HepG2 (cell line): ENCODE data around the gene HDLBP.

ENCODE experiments used
- ASH2L ChIP-seq: fragments of 300-600, 200-600 bp; sonication (generic); IDR thresholded peaks from 2 replicates; pipeline ENCODE4 v1.7.0; 2017; ENCODE audit warnings: low read depth, mild to moderate bottlenecking, moderate library complexity, mixed read lengths, low read length; ENCODE audit not compliant: insufficient read length
- CC2D1A ChIP-seq: sonication (generic); formaldehyde crosslinking; IDR thresholded peaks from 2 replicates; pipeline ENCODE4 v1.8.1; 2023; ENCODE audit warnings: mild to moderate bottlenecking, missing genetic modification reagents
- KDM5A ChIP-seq: fragments of 200-600 bp; sonication (generic); IDR thresholded peaks from 2 replicates; pipeline ENCODE4 v1.7.0; 2018; ENCODE audit warnings: antibody characterized with exemption, mild to moderate bottlenecking, low read length, borderline replicate concordance
- MTF1 ChIP-seq: sonication (generic); formaldehyde crosslinking; IDR thresholded peaks from 2 replicates; pipeline ENCODE4 v1.5.0; 2020; ENCODE audit warnings: missing genetic modification reagents
- MZF1 ChIP-seq: sonication (generic); formaldehyde crosslinking; IDR thresholded peaks from 2 replicates; pipeline ENCODE4 v1.8.1; 2023; ENCODE audit warnings: mild to moderate bottlenecking, missing genetic modification reagents, borderline replicate concordance
- NR2C2 ChIP-seq: sonication (generic); formaldehyde crosslinking; IDR thresholded peaks from 2 replicates; pipeline ENCODE4 v1.4.0; 2020; ENCODE audit warnings: missing genetic modification reagents, mild to moderate bottlenecking, moderate library complexity, borderline replicate concordance
- NR2F6 ChIP-seq, 2 experiments: IDR thresholded peaks; 2 replicates each; pipeline ENCODE4 v1.6.1; 2016; ENCODE audit warnings: antibody characterized with exemption in 1 of 2, mild to moderate bottlenecking in 1 of 2
- POLR2AphosphoS5 ChIP-seq: IDR thresholded peaks from 2 replicates; pipeline ENCODE4 v1.6.1; 2012; ENCODE audit warnings: low read depth, low read length
- SAP130 ChIP-seq: IDR thresholded peaks from 2 replicates; pipeline ENCODE4 v1.6.1; 2016; ENCODE audit warnings: low read depth
- ZFP1 ChIP-seq: IDR thresholded peaks from 2 replicates; pipeline ENCODE4 v1.6.1; 2016
- TF ChIP-seq, protein P1 (sequence below): sonication (generic); formaldehyde crosslinking; IDR thresholded peaks from 2 replicates; pipeline ENCODE4 v1.5.0; 2020; ENCODE audit warnings: mild to moderate bottlenecking, missing genetic modification reagents, moderate library complexity

DNA sequence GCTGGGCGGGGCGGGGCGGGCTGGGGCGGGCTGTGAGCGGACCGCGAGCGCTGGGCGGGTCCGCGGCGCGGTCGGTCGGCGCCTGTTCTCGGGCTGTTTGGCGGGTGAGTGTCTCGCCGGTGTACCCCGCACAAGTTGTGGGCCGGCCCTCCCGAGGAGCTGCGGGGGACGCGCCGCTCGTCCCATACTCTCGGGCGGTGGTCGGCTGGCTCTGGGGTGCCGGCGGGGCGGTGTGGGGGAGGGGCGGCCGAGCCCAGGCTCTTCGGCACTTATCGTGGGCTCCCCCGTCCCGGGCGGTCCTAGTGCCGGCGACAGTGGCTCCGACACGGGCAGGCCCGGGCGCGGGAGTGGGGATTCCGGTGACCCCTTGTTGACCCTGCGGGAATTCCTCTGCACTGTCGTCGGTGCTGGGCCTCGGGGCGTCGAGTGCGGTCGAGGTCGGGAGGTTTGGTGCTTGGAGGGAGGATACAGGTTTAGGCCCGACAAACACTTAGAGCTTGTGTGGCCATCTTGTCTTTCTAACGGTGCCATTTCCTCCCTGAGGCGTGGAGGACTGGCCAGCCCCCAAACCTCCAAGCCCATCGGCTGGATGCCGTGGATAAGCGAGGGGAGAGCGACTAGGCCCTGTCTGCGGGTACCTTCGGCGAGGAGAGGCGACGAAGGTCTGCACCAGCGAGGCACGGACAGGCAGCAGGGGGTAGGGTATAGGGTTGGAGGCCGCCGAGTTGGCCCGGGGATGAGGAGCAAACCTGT lies 583 bp upstream of the HDLBP start, which contains the start of gene SEPTIN2:
- peak; percentile 48; the same call in 1 of the 2 replicates for TF ChIP-seq NR2F6 (IDR thresholded peaks at IDR 0.05)
- TF ChIP-seq NR2F6 (CRISPR knock-in tag; IDR thresholded peaks at IDR 0.05) = peak; percentile 59
- peak; percentile 69; the same call in 1 of the 2 replicates for TF ChIP-seq MZF1
- TF ChIP-seq ZFP1 = no peak
- TF ChIP-seq SAP130 (CRISPR knock-in tag) = peak; percentile 72
- peak; percentile 39 for TF ChIP-seq NR2C2 (CRISPR knock-in tag)
- peak; percentile 41; the same call in 1 of the 2 replicates for TF ChIP-seq MTF1
- TF ChIP-seq POLR2AphosphoS5 = no peak; the same call in 1 of the 2 replicates
- TF ChIP-seq KDM5A = no peak
- TF ChIP-seq CC2D1A (CRISPR knock-in tag) = peak; percentile 89
- TF ChIP-seq, protein P1, sequence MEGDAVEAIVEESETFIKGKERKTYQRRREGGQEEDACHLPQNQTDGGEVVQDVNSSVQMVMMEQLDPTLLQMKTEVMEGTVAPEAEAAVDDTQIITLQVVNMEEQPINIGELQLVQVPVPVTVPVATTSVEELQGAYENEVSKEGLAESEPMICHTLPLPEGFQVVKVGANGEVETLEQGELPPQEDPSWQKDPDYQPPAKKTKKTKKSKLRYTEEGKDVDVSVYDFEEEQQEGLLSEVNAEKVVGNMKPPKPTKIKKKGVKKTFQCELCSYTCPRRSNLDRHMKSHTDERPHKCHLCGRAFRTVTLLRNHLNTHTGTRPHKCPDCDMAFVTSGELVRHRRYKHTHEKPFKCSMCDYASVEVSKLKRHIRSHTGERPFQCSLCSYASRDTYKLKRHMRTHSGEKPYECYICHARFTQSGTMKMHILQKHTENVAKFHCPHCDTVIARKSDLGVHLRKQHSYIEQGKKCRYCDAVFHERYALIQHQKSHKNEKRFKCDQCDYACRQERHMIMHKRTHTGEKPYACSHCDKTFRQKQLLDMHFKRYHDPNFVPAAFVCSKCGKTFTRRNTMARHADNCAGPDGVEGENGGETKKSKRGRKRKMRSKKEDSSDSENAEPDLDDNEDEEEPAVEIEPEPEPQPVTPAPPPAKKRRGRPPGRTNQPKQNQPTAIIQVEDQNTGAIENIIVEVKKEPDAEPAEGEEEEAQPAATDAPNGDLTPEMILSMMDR = no peak; the same call in 1 of the 2 replicates
- peak; percentile 87 for TF ChIP-seq ASH2L
